HepG2 (cell line): Measurements from ENCODE around the gene SAP25. TPM values are rescaled to one million over a fixed set of nuclear protein-coding genes. Genes with fewer than 3 reads are reported as not detected.

Experiments used
- ATAC-seq: fragments of 200-7000 bp; cut with Tn5 transposase; 3 replicates; pipeline ENCODE4 v1.9.1; 2020; ENCODE audit warnings: mild to moderate bottlenecking, moderate library complexity
- BruUV-seq: library from RNA; stranded (reverse); fragments of 400-500 nt; replicated peaks from 2 replicates; lab custom pipeline; 2021; lab: Mats Ljungman, UMichigan
- CTCF ChIA-PET: fragments of 300-600 bp; formaldehyde crosslinking; extraction: SDS; loops from one replicate; lab custom pipeline; 2021; ENCODE audit warnings: low total read pairs, inconsistent platforms, low intra/inter-chr PET ratio; lab: Yijun Ruan, JAX
- POLR2A ChIA-PET: fragments of 350-600 bp; sonication (Branson Sonifier 250); formaldehyde crosslinking; loops from one replicate; lab custom pipeline; 2020; ENCODE audit warnings: antibody characterized with exemption, inconsistent platforms; lab: Yijun Ruan, JAX
- DNase-seq: peaks from one replicate; pipeline ENCODE4 v3.0.0-alpha.2; 2015; ENCODE audit warnings: low spot score
- FAIRE-seq: peaks from 3 replicates; lab custom pipeline; 2011; peaks lifted over from hg19 to GRCh38; lab: Jason Lieb, UNC
- H2AFZ ChIP-seq: one replicate; pipeline ENCODE4 v1.6.1; 2011; ENCODE audit warnings: low read length, inconsistent platforms
- H3K27ac ChIP-seq: fragments of 300-600 bp; 3 replicates; pipeline ENCODE4 v1.8.0; 2011; ENCODE audit warnings: mixed run types, mild to moderate bottlenecking, mixed read lengths, low read length, inconsistent platforms; ENCODE audit not compliant: insufficient read depth; ENCODE audit errors: extremely low read length
- H3K27me3 ChIP-seq, 2 experiments: fragments of 200-600 bp in 1 of 2; 2 replicates in 1 of 2; 3 replicates in 1 of 2; pipeline versions ENCODE4 v1.6.0 to v1.8.0; 2011; ENCODE audit warnings: low read length in 2 of 2, mild to moderate bottlenecking in 2 of 2, moderate library complexity in 2 of 2, inconsistent platforms in 1 of 2; ENCODE audit not compliant: insufficient read depth in 2 of 2, control insufficient read depth in 1 of 2
- H3K36me3 ChIP-seq, 2 experiments: fragments of 200-600 bp in 1 of 2; replicated peaks in 1 of 2; 2 replicates in 1 of 2; 3 replicates in 1 of 2; pipeline versions ENCODE4 v1.5.1 to v1.8.0; 2011; ENCODE audit warnings: low read length in 2 of 2, inconsistent platforms in 1 of 2; ENCODE audit not compliant: insufficient read depth in 2 of 2, control insufficient read depth in 1 of 2
- H3K4me1 ChIP-seq: 2 replicates; pipeline ENCODE4 v1.5.1; 2012; ENCODE audit warnings: low read length, inconsistent platforms; ENCODE audit not compliant: insufficient read depth
- H3K4me2 ChIP-seq: 2 replicates; pipeline ENCODE4 v1.6.0; 2011; ENCODE audit warnings: low read depth, low read length, inconsistent platforms
- H3K4me3 ChIP-seq, 3 experiments: fragments of 200-600 bp in 1 of 3; sonication (generic), shearing (Covaris generic) in 1 of 3; replicated peaks in 1 of 3; 2 replicates each; pipeline ENCODE4 v1.5.1; 2011 to 2016; ENCODE audit warnings: low read length in 3 of 3, inconsistent platforms in 2 of 3, low read depth in 2 of 3, mild to moderate bottlenecking in 2 of 3, control low read depth in 1 of 3, mixed read lengths in 1 of 3; ENCODE audit not compliant: insufficient read depth in 1 of 3
- H3K79me2 ChIP-seq: one replicate; pipeline ENCODE4 v1.6.1; 2011; ENCODE audit warnings: low read length, inconsistent platforms; ENCODE audit not compliant: insufficient read depth
- H3K9ac ChIP-seq: 2 replicates; pipeline ENCODE4 v1.6.0; 2011; ENCODE audit warnings: mild to moderate bottlenecking, low read depth, low read length, inconsistent platforms; ENCODE audit not compliant: insufficient read depth
- H3K9me3 ChIP-seq: 2 replicates; pipeline ENCODE4 v1.5.1; 2012; ENCODE audit warnings: mild to moderate bottlenecking, low read length
- H4K20me1 ChIP-seq: 2 replicates; pipeline ENCODE4 v1.6.0; 2011; ENCODE audit warnings: inconsistent platforms, mild to moderate bottlenecking, low read length, moderate library complexity; ENCODE audit not compliant: insufficient read depth
- GMEB1 ChIP-seq: sonication (generic); formaldehyde crosslinking; IDR thresholded peaks from 2 replicates; pipeline ENCODE4 v1.5.1; 2020; ENCODE audit warnings: missing genetic modification reagents, mild to moderate bottlenecking, borderline replicate concordance
- HIC2 ChIP-seq: sonication (generic); formaldehyde crosslinking; IDR thresholded peaks from 2 replicates; pipeline ENCODE4 v1.9.0; 2022; ENCODE audit warnings: low read depth, missing genetic modification reagents
- MYPOP ChIP-seq: sonication (generic); formaldehyde crosslinking; IDR thresholded peaks from 2 replicates; pipeline ENCODE4 v1.8.1; 2023; ENCODE audit warnings: mild to moderate bottlenecking, moderate library complexity, missing genetic modification reagents
- ZNF766 ChIP-seq: sonication (generic); formaldehyde crosslinking; IDR thresholded peaks from 2 replicates; pipeline ENCODE4 v1.5.0; 2020; ENCODE audit warnings: missing genetic modification reagents, borderline replicate concordance
- WGBS: methylation state at CpG from one replicate; pipeline ENCODE4 v1.1.6; 2017; ENCODE audit warnings: low lambda C conversion rate; 5-methylcytosine and 5-hydroxymethylcytosine counted together
- in situ Hi-C: cut with HindIII; loops from 2 replicates; pipeline ENCODE4 v1.10.0; 2017; ENCODE audit warnings: low pct_unique_long_range_greater_than_20kb; ENCODE audit not compliant: extremely low pct_ligation_motif_present
- intact Hi-C: fragments of 100-400 bp; cut with micrococcal nuclease; formaldehyde crosslinking; loops from one replicate; pipeline ENCODE4 v1.10.0; 2022; ENCODE audit not compliant: unreplicated experiment
- polyA plus RNA-seq, 8 experiments: library from polyadenylated mRNA; depleted of rRNA in 3 of 8; stranded (reverse) in 7 of 8; unstranded in 1 of 8; fragments of >200 nt; fragmentation: Illumina TruSeq in 4 of 8; extraction: Trizol in 4 of 8; gene quantifications; 2 replicates each; pipeline versions ENCODE4 v1.2.1 to v1.2.3, GENCODE V29; 2011 to 2016; ENCODE audit warnings: low read depth in 4 of 8, missing spikeins in 1 of 8, mixed read lengths in 1 of 8; ENCODE audit not compliant: insufficient read depth in 1 of 8
- total RNA-seq, 5 experiments: library from RNA; depleted of rRNA; stranded (reverse); fragments of >200 nt; fragmentation: Illumina TruSeq; extraction: Trizol; gene quantifications; 2 replicates each; pipeline ENCODE4 v1.2.3, GENCODE V29; 2016; ENCODE audit warnings: low read depth in 1 of 5

Gene SAP25
- total and polyA plus RNA-seq, 2 of the 13 experiments (the other 11 are each of a cell fraction or from before 2014, with no cell fraction given) = 0.15 to 0.20 TPM

- peaks cover 4% of the 10 kb centered on the region for H3K79me2 ChIP-seq
- peak overlapping the region; percentile 38 for H3K27ac ChIP-seq
- no peak overlapping the region for H2AFZ ChIP-seq
- H3K4me3 ChIP-seq = no peak overlapping the region
- no peak overlapping the region for H3K4me2 ChIP-seq
- in situ Hi-C loops = no loop called here
- TF ChIP-seq GMEB1 (CRISPR knock-in tag) (0 out of 2 replicates have a peak, but pooled peaks have one; percentile 4), MYPOP (CRISPR knock-in tag) (0 out of 2 replicates have a peak, but pooled peaks have one; percentile 10), ZNF766 (CRISPR knock-in tag) (0 out of 2 replicates have a peak, but pooled peaks have one; percentile 15), HIC2 (CRISPR knock-in tag) (no peak)
- POLR2A ChIA-PET = interaction anchor here (0.8 to 2.8 kb wide), 13 partner anchors 10 to 130 kb away, joined by 3 to 10 read pairs (median 4); partner anchors contain the start of genes AGFG2, FBXO24, GNB2 and LRCH4
- DNase-seq (no peak), ATAC-seq (no peak), FAIRE-seq (no peak)
- H3K36me3 ChIP-seq = peaks cover 34 to 82% of the 10 kb centered on the region in 2 experiments
- peaks cover 85% of the 10 kb centered on the region for H3K4me1 ChIP-seq
- peaks cover 12% of the 10 kb centered on the region; the same call in 1 of the 2 replicates for H4K20me1 ChIP-seq
- H3K9ac ChIP-seq = no peak overlapping the region
- 97% methylated on average over 4 of the region's 4 CpGs for WGBS
- BruUV-seq = no TSS peak
- H3K9me3 ChIP-seq = no peaks in the 10 kb centered on the region
- intact Hi-C loops = loop anchor here (2.0 kb wide), 2 partner anchors 18 to 66 kb away; no protein-coding TSS in a partner anchor
- H3K27me3 ChIP-seq = no peaks in the 10 kb centered on the region
- CTCF ChIA-PET = interaction anchor here (0.6 to 2.1 kb wide), 7 partner anchors 10 to 94 kb away, joined by 3 to 16 read pairs (median 4); partner anchors contain the start of gene NYAP1
Observed at GRCh38 chr7:100559127-100559526, 14.6 kb downstream of the SAP25 start.
